HL-60 (cell line): ENCODE data around the gene SLC10A6.
A peak's percentile ranks its signal among the peaks of the same experiment; 100 is the strongest.

Experiments
- DNase-seq, 2 experiments: peaks; one replicate each; pipeline ENCODE4 v3.0.0-alpha.2; 2010 to 2020; ENCODE audit warnings: low read depth in 1 of 2, low spot score in 1 of 2
- H3K27ac ChIP-seq: fragments of 250-450 bp; sonication (Bioruptor Pico); replicated peaks from 2 replicates; pipeline ENCODE4 v1.5.1; 2020; ENCODE audit warnings: mild to moderate bottlenecking, moderate library complexity
- H3K27me3 ChIP-seq: fragments of 250-450 bp; sonication (Bioruptor Pico); 2 replicates; pipeline ENCODE4 v1.5.1; 2021; ENCODE audit warnings: mild to moderate bottlenecking, moderate library complexity; ENCODE audit not compliant: insufficient read depth, poor library complexity, severe bottlenecking
- H3K4me3 ChIP-seq: replicated peaks from 2 replicates; pipeline ENCODE4 v1.5.1; 2011; ENCODE audit warnings: mild to moderate bottlenecking, control low read depth, low read length; ENCODE audit not compliant: insufficient read depth
- CTCF ChIP-seq: IDR thresholded peaks from one replicate; pipeline ENCODE4 v1.5.1; 2011; ENCODE audit warnings: low read length, control low read depth, inconsistent platforms; ENCODE audit not compliant: insufficient read depth
- GABPA ChIP-seq: IDR thresholded peaks from 2 replicates; pipeline ENCODE4 v1.6.1; 2012; ENCODE audit warnings: low read depth
- POLR2AphosphoS5 ChIP-seq: IDR thresholded peaks from 2 replicates; pipeline ENCODE4 v1.6.1; 2012; ENCODE audit warnings: low read depth
- REST ChIP-seq: IDR thresholded peaks from 2 replicates; pipeline ENCODE4 v1.6.1; 2012; ENCODE audit warnings: low read depth; ENCODE audit not compliant: insufficient replicate concordance
- SPI1 ChIP-seq: IDR thresholded peaks from 2 replicates; pipeline ENCODE4 v1.6.1; 2012; ENCODE audit warnings: low read depth, mild to moderate bottlenecking, borderline replicate concordance
- long read RNA-seq: library from polyadenylated mRNA; unstranded; transcript quantifications from one replicate; pipeline ENCODE4 v2.0.0, GENCODE V29; 2020

The SLC10A6 gene
- long read RNA-seq: 0 reads

- TF ChIP-seq SPI1 (no peak), POLR2AphosphoS5 (no peak)
- DNase-seq: no peak
- no peak within 1 kb of the TSS for H3K4me3 ChIP-seq
These were observed at the start of gene SLC10A6 for GRCh38 chr4:86848732-86849619. Gene SLC10A6, minus strand, starts transcription at chr4:86849384. Its CDS starts 269 bp downstream, at chr4:86849115.

GRCh38 chr4:86898562-86898961 lies 49.4 kb upstream of the SLC10A6 start:
- Histone ChIP-seq H3K27me3 (no peaks in the 10 kb centered on the region), H3K4me3 (no peak overlapping the region), H3K27ac (no peak overlapping the region)
- DNase-seq: no peak
- TF ChIP-seq GABPA (no peak), POLR2AphosphoS5 (no peak), CTCF (no peak), REST (no peak), SPI1 (no peak)

More at GRCh38 chr4:86848732-86849619, at the start of gene SLC10A6:
- Histone ChIP-seq H3K27me3 (no peaks in the 10 kb centered on the region), H3K27ac (no peak within 1 kb of the TSS)

- Histone ChIP-seq H3K27ac (no peak overlapping the region), H3K27me3 (no peaks in the 10 kb centered on the region), H3K4me3 (no peak overlapping the region)
- no peak for DNase-seq
- TF ChIP-seq GABPA: no peak
- no peak for TF ChIP-seq REST
- no peak for TF ChIP-seq CTCF
- no peak for TF ChIP-seq POLR2AphosphoS5
- TF ChIP-seq SPI1: no peak
These were observed 47.4 kb upstream of the SLC10A6 start for GRCh38 chr4:86896596-86896995.

GRCh38 chr4:86895692-86896488 lies 46.7 kb upstream of the SLC10A6 start:
- no peaks in the 10 kb centered on the region for H3K27me3 ChIP-seq
- no peak for TF ChIP-seq POLR2AphosphoS5
- TF ChIP-seq SPI1: no peak
- TF ChIP-seq REST: no peak
- no peak for TF ChIP-seq GABPA
- TF ChIP-seq CTCF: peak; percentile 67
- H3K27ac ChIP-seq: no peak overlapping the region
- H3K4me3 ChIP-seq: no peak overlapping the region
- DNase-seq: peak in 1 of 2 experiments; percentile 58
